ENCODE measurements around the gene TDRD12.
"Not testable (repeated sequence)": the region's sequence is repeated elsewhere in the genome, so short reads cannot be mapped to it uniquely, and the experiment has no call there.

TDRD12 gene

DNA sequence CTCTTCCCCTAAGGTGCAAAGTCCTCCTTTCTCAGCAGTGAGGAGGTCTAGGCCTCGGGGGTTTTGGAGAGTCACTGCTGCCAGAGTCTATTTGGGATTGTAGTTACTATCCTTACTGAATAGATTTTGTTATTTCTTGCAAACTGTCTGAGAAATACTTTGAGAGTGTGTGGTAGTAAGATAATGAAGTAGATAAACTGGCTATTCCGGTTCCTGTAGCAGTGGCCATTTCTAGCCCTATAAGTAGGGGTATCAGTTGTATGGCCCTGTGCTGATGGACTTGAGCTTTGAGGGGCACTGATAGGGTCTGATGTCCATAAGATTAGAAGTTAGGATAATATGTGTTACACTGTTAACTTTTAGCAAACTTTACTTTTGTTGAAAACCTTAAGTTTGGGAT is 25.3 kb upstream of the TDRD12 start:
- not testable (repeated sequence) for DNase-seq

- DNase-seq = not testable (repeated sequence)
Measured at GRCh38 chr19:32694851-32695250, 24.7 kb upstream of the TDRD12 start.

DNA sequence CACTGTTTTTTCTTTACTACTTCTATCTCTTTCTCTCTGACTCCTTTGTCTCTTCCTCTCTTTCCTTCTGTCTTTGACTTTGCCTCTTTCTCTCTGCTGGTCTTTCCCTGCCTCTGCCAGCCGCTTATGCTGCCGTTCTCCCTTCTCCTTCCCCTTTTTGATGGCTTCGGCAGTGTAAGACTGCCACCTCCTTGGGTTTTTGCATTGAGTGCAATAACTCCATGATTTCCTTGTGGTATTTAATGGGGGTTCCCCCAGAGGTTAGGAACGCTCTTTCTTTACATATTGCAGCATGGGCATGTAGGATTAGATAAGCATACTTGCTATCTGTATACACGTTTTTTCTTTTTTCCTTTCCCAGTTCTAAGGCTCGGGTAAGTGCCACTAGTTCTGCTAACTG is 24.1 kb upstream of the TDRD12 start:
- DNase-seq = not testable (repeated sequence)

GRCh38 chr19:32696771-32697170 is 22.8 kb upstream of the TDRD12 start:
- DNase-seq = not testable (repeated sequence)

DNA sequence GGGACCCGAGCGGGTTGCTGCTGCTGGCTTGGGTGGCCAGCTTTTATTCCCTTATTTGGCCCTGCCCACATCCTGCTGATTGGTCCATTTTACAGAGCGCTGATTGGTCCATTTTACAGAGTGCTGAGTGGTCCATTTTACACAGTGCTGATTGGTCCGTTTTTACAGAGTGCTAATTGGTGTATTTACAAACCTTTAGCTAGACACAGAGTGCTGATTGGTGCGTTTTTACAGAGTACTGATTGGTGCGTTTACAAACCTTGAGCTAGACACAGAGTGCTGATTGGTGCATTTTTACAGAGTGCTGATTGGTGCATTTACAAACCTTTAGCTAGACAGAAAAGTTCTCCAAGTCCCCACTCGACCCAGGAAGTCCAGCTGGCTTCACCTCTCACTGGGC is 19.4 kb upstream of the TDRD12 start:
- not testable (repeated sequence) for DNase-seq

- no peak for DNase-seq
Measured at GRCh38 chr19:32702010-32702409, 17.6 kb upstream of the TDRD12 start.

DNA sequence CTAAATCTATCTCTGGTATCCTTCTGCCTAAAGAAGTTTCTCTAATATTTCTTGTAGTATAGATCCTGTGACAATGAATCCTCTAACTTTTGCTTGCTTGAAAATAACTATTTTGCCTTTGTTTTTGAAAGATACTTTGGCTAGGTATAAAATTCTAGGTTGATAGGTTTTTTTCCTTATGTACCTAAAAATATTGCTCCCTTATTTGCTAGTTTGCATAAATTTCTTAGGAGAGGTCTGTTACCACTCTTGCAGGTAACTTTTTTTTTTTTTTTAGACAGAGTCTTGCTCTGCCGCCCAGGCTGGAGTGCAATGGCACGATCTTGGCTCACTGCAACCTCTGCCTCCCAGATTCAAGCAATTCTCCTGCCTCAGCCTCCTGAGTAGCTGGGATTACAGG is 15.6 kb upstream of the TDRD12 start:
- DNase-seq = not testable (repeated sequence)

- DNase-seq = peak; percentile 12 to 53
Measured at GRCh38 chr19:32708457-32708856, 11.1 kb upstream of the TDRD12 start.

DNA sequence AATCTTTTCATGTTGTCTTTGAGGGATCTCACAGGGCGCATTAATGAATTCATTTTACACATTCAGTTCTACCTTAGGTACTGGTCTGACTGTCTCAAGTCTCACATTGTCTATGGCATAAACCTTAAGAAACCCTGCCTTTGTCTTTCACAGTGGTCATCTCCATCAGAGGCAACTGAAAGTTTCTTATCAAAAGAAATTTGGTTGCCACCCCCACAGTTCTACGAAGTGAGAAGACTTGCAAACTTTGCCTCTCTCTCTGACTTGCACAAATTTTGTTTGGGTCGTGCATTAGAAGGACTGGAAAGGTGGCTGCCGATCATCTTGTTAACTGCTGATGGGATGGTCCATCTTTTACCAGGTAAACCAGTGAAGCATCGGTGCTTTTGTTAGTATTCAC is 10.5 kb upstream of the TDRD12 start:
- DNase-seq = no peak

DNA sequence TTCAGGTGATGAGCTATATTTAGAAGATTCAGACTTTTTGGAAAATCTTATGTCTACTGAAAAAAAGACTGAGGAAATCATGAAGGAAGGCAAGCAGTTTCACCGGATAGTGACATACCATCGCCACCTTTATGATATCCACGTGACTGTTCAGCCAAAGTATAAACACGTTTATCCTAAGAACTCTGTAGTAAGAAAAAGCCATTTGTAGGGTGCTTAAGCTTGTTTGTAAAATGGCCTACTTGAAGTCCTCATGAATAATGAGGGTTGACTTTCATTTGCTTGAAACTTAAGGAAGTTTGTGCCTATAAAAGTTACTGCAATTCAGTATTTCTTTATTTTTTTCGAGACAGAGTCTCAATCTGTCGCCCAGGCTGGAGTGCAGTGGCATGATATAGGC is 7.8 kb upstream of the TDRD12 start:
- no peak for DNase-seq

DNA sequence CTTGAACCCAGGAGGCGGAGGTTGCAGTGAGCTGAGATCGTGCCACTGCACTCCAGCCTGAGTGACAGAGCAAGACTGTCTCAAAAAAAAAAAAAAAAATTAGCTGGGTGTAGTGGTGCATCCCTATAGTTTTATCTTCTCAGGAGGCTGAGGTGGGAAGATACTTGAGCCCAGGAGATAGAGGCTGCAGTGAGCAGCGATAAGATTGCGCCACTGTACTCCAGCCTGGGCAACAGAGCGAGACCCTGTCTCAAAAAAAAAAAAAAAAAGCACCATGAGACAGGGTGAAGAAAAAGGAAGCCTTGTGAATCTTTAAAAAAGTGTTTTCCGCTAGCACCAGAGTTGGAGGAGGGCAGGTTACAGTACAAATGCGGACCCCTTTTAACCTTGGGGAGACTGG is 3.4 kb upstream of the TDRD12 start:
- DNase-seq = not testable (repeated sequence)

DNA sequence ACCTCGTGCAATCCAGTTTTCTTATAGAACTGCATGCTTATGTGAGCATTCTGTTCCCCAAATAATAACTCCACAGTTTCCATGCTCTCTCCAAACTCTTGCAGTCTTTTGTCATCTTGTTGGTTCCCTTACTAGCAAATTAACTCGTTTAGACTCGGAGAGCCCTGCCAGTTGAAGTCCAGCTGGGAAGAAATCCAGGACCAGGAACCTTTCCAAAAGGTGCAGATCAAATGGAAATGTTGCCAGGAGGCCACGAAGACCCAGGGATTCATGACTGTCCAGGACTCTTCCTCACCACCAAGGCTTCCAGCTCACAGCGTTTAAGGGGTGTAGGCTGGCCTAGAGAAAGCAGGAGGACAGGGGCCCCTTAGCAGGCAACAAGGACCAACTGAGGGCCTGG is 2.1 kb upstream of the TDRD12 start:
- DNase-seq = no peak

- DNase-seq = no peak
Measured at GRCh38 chr19:32718286-32718685, 1.3 kb upstream of the TDRD12 start.

DNA sequence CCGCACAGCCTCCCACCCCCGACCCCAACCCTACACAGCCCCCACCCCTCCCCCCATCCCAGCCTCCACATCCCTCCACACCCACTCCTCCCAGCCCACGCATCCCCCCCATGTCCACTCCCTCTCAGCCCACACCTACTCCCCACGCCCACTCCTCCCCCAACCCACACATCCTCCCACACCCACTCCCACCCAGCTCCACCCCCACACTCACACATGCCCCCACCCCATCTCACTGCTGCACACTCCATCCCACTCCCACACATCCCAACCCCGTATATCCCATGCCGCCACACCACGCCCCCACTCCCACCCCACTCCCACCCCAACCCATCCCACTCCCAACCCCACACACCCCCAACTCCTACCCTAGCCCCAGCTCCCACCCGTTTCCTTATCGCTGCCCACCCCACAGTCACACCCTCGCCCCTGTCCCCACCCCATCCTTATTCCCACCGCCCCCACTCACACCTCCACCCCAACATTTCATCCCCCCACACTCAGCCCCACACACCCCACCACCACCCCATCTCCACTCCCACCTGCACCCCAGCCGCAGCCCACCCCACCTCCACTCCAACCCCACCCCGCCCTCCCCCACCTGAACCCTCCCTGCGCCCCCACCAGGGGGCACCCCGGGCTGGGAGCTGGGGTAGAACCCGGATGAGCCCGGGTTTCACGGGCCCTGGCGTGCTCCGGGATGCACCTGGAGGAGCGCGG is 809 bp downstream of the TDRD12 start:
- no peak for DNase-seq

GRCh38 chr19:32720936-32721250 is 1.3 kb downstream of the TDRD12 start:
- DNase-seq = no peak

- DNase-seq = no peak
Measured at GRCh38 chr19:32735936-32736335, 16.4 kb downstream of the TDRD12 start.

DNA sequence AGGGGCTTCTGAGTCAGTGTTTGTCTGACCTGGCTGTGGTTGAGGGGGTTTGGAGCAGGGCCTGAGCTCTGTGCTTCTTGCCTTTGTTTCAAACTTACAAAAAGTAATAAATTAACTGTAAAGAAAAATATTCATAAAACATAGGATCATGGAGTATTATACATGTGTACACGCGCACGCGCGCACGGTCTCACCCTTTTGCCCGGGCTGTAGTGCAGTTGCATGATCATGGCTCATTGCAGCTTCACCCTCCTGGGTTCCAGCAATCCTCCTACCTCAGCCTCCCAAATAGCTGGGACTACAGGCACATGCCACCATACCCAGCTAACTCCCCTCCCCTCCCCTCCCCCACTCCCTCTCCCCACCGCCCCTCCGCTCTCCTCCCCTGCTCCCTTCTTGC is 23.5 kb downstream of the TDRD12 start:
- no peak for DNase-seq

DNA sequence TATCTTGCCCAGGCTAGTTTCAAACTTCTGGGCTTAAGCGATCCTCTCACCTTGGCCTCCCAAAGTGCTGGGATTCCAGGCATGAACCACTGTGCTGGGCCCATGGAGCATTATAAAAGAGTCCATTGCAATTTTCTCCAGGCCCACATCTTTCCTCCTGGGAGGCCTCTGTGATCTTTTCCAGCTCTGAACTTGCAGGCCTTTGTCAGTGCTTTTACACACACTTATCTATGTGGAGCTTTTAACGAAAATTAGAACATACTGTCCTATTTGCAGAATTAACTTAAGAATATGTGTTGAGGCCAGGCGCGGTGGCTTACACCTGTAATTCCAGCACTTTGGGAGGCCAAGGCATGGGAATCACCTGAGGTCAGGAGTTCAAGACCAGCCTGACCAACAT is 23.9 kb downstream of the TDRD12 start:
- no peak for DNase-seq

GRCh38 chr19:32744555-32745325 is 25.2 kb downstream of the TDRD12 start:
- no peak for DNase-seq

DNA sequence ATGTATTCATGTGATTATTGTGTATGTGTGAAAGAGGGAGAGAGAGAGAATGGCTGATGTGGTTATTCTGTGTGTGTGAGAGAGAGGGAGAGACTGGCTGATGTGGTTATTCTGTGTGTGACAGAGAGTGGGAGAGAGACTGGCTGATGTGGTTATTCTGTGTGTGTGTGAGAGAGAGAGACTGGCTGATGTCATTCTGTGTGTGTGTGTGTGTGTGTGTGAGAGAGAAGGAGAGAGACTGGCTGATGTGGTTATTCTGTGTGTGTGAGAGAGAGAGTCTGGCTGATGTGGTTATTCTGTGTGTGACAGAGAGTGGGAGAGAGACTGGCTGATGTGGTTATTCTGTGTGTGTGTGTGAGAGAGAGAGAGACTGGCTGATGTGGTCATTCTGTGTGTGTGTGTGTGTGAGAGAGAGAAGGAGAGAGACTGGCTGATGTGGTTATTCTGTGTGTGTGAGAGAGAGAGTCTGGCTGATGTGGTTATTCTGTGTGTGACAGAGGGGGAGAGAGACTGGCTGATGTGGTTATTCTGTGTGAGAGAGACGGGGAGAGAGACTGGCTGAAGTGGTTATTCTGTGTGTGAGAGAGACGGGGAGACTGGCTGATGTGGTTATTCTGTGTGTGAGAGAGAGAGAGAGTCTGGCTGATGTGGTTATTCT is 26.2 kb downstream of the TDRD12 start:
- DNase-seq = peak in 1 of 2 experiments; percentile 11

- DNase-seq = peak in 1 of 2 experiments; percentile 25
Measured at GRCh38 chr19:32746631-32747196, 27.1 kb downstream of the TDRD12 start.

DNA sequence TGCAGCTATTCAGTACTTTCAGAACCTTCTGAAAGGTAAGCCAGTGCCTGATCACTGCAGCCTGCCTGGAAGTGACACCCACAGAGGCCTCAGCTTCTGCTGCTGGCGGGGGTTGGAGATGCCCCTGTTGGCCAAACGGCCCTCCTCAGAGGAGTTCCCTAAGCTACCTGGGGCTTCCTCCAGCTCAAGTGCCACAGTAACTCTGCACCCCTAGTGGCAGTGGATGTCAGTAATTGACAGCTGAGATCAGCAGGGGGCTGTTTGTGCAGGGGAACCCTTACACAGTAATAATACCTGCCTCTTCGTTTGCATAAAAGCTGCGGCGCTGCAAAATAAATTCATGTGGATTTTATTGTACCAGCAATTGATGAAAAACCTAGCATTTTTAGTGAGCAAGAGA is 28.9 kb downstream of the TDRD12 start:
- DNase-seq = no peak

- DNase-seq = no peak
Measured at GRCh38 chr19:32748948-32749347, 29.4 kb downstream of the TDRD12 start.

DNA sequence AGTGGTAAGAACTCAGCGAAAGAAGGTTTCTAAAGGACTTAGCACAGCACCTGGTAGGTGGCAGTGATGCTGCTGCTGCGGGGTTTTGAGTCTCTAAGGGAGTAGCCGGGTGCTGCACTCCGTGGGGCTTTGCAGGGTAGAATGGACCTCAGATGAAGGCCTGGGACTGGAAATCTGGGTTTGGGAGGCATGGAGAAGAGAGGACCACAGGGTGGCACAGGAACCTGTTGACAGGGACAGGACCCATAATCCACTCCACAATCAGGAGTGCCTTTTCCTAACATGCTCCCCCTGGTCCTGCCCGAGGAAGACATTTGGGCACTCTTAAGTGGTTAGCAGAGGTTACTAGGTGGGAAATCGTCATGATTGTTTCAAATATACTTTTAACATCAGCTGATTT is 29.8 kb downstream of the TDRD12 start:
- DNase-seq = no peak
